ENCODE results near the gene SNX30.

DNA sequence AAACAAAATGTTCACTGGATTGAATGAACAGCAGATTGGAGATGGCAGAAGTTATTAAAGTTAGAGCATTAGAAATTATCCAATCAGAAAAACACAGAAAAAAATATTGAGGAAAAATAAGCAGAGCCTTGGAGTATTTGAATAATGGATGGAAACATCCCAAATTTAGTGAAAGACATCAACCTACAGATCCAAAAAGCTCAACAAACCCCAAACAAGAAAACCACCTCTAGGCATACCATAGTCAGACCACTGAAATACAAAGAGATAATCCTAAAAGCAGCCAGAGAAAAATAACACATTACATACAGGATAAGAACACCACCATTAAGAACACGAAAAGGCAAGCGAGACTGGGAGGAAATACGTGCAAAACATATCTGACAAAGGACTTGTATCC, 37.9 kb upstream of the SNX30 start:
- TF ChIP-seq CTCF (IDR thresholded peaks at IDR 0.05) (no peak), MEF2A (IDR thresholded peaks at IDR 0.05; ENCODE audit: borderline replicate concordance, low read depth) (no peak), JUND (IDR thresholded peaks at IDR 0.05) (no peak)

Measured in SK-N-SH (cell line).